ENCODE measurements around the gene GLIS1. TPM values are rescaled to one million over a fixed set of nuclear protein-coding genes. Genes with fewer than 3 reads are reported as not detected.

GLIS1 gene
- total and polyA plus RNA-seq, 2 donors (not counting 3 experiments of a cell fraction or from before 2014, with no cell fraction given) = not detected

- Histone ChIP-seq H3K79me2 (ENCODE audit: control insufficient read depth, insufficient read depth, low read length) (no peaks in the 10 kb centered on the region), H3K4me2 (ENCODE audit: insufficient read depth, low read length) (no peak overlapping the region), H3K9me1 (replicated peaks; ENCODE audit: control insufficient read depth, extremely low read depth, insufficient read depth, low read length) (no peaks in the 10 kb centered on the region), H4K20me1 (replicated peaks; ENCODE audit: control insufficient read depth, extremely low read depth, insufficient read depth, low read length) (no peaks in the 10 kb centered on the region), H3K9me3 (replicated peaks; ENCODE audit: control insufficient read depth, insufficient read depth, low read length) (no peaks in the 10 kb centered on the region), H3K27me3 (ENCODE audit: control insufficient read depth in 2 of 2, insufficient read depth in 2 of 2, low read length in 2 of 2) (peaks cover 3 to 4% of the 10 kb centered on the region in 2 experiments), H2AFZ (ENCODE audit: low read depth, low read length) (no peak overlapping the region), H3K27ac (ENCODE audit: insufficient read depth, low read depth, low read length) (no peak overlapping the region), H3K36me3 (ENCODE audit: control insufficient read depth in 2 of 2, extremely low read depth in 1 of 2, insufficient read depth in 2 of 2, low read length in 2 of 2) (no peaks in the 10 kb centered on the region), H3K4me3 (replicated peaks in 1 of 3; ENCODE audit: insufficient read depth in 1 of 3, low read depth in 1 of 3, low read length in 3 of 3) (no peak overlapping the region), H3K4me1 (ENCODE audit: control insufficient read depth, extremely low read depth, insufficient read depth, low read length) (no peaks in the 10 kb centered on the region), H3K9ac (replicated peaks; ENCODE audit: extremely low read depth, insufficient read depth, low read length) (no peak overlapping the region)
- BruUV-seq (replicated peaks) = no TSS peak
- FAIRE-seq (no peak), DNase-seq (ENCODE audit: low read depth, low spot score) (no peak)
- TF ChIP-seq GATA2 (IDR thresholded peaks at IDR 0.05; ENCODE audit: insufficient read depth, insufficient read length, low read depth, low read length) (no peak), EZH2 (IDR thresholded peaks at IDR 0.05; ENCODE audit: borderline replicate concordance, low read depth, low read length, severe bottlenecking) (no peak), MAX (IDR thresholded peaks at IDR 0.05; ENCODE audit: insufficient read depth, insufficient read length) (no peak), POLR2AphosphoS5 (IDR thresholded peaks at IDR 0.05; ENCODE audit: insufficient read depth, low read depth, low read length) (no peak), POLR2A (IDR thresholded peaks at IDR 0.05; ENCODE audit: low read depth, low read length) (no peak), JUN (IDR thresholded peaks at IDR 0.05; ENCODE audit: borderline replicate concordance, insufficient read depth, insufficient read length, low read depth) (no peak), FOS (IDR thresholded peaks at IDR 0.05; ENCODE audit: borderline replicate concordance, insufficient read depth, low read length) (no peak), CTCF (IDR thresholded peaks at IDR 0.05; ENCODE audit: extremely low read depth in 1 of 2, insufficient read depth in 1 of 2, low read depth in 1 of 2, low read length in 2 of 2) (no peak), MYC (IDR thresholded peaks at IDR 0.05; ENCODE audit: low read depth, low read length) (no peak)
- POLR2A ChIA-PET = no interaction called here
- intact Hi-C loops (cut with micrococcal nuclease) (no loop called here), dilution Hi-C loops (cut with MboI; ENCODE audit: extremely low pct_ligation_motif_present, low sequenced_read_pairs) (no loop called here)
- CTCF ChIA-PET = no interaction called here
Measured at GRCh38 chr1:53573522-53573921, 165.4 kb downstream of the GLIS1 start.
